GM23338 (cell line): Measurements from ENCODE around the gene SEMA5A. TPM values are rescaled to one million over a fixed set of nuclear protein-coding genes. Genes with fewer than 3 reads are reported as not detected.

ENCODE experiments used
- ATAC-seq: fragments of 200-7000 bp; cut with Tn5 transposase; 3 replicates; pipeline ENCODE4 v1.9.1; 2020
- DNase-seq: peaks from one replicate; pipeline ENCODE4 v3.0.0-alpha.2; 2015; ENCODE audit warnings: low spot score
- H2AFZ ChIP-seq: fragments of 200-600 bp; sonication (generic); 2 replicates; pipeline ENCODE4 v1.8.0; 2016; ENCODE audit warnings: antibody characterized with exemption, mild to moderate bottlenecking, moderate library complexity
- H3F3A ChIP-seq: fragments of 200-600 bp; sonication (generic); replicated peaks from 2 replicates; pipeline ENCODE4 v1.8.0; 2017; ENCODE audit warnings: antibody characterized with exemption, mixed run types, low read depth
- H3K27ac ChIP-seq: fragments of 200-600 bp; sonication (generic); 2 replicates; pipeline ENCODE4 v1.6.1; 2016; ENCODE audit warnings: low read depth
- H3K27me3 ChIP-seq: fragments of 200-600 bp; sonication (generic); 2 replicates; pipeline ENCODE4 v1.8.0; 2016; ENCODE audit warnings: mild to moderate bottlenecking, mixed run types, moderate library complexity; ENCODE audit not compliant: insufficient read depth
- H3K36me3 ChIP-seq: fragments of 200-600 bp; sonication (generic); 2 replicates; pipeline ENCODE4 v1.8.0; 2016; ENCODE audit warnings: mild to moderate bottlenecking; ENCODE audit not compliant: insufficient read depth
- H3K4me1 ChIP-seq: fragments of 200-600 bp; sonication (generic); 2 replicates; pipeline ENCODE4 v1.8.0; 2016; ENCODE audit warnings: mild to moderate bottlenecking, moderate library complexity; ENCODE audit not compliant: insufficient read depth
- H3K4me2 ChIP-seq: fragments of 200-600 bp; sonication (generic); 2 replicates; pipeline ENCODE4 v1.7.1; 2017; ENCODE audit warnings: mixed run types
- H3K4me3 ChIP-seq: fragments of 200-600 bp; sonication (generic); 2 replicates; pipeline ENCODE4 v1.6.1; 2016; ENCODE audit warnings: mixed run types
- H3K79me2 ChIP-seq: fragments of 200-600 bp; sonication (generic); replicated peaks from 2 replicates; pipeline ENCODE4 v1.8.0; 2017; ENCODE audit warnings: mild to moderate bottlenecking; ENCODE audit not compliant: insufficient read depth
- H3K9me2 ChIP-seq: fragments of 200-600 bp; sonication (generic); 2 replicates; pipeline ENCODE4 v1.8.0; 2017; ENCODE audit not compliant: insufficient read depth
- H4K20me1 ChIP-seq: fragments of 200-600 bp; sonication (generic); replicated peaks from 2 replicates; pipeline ENCODE4 v1.8.0; 2017; ENCODE audit warnings: mild to moderate bottlenecking; ENCODE audit not compliant: insufficient read depth
- H3K27ac Mint-ChIP-seq: 2 replicates; pipeline ENCODE4 v1.8.0; 2020; ENCODE audit warnings: inconsistent platforms, mild to moderate bottlenecking, moderate library complexity, mixed read lengths
- H3K27me3 Mint-ChIP-seq: 3 replicates; pipeline ENCODE4 v1.8.0; 2022; ENCODE audit warnings: low read depth, mild to moderate bottlenecking, moderate library complexity, mixed read lengths, inconsistent platforms; ENCODE audit not compliant: insufficient read depth, poor library complexity
- H3K36me3 Mint-ChIP-seq: 3 replicates; pipeline ENCODE4 v1.8.0; 2021; ENCODE audit warnings: low read depth, mild to moderate bottlenecking, inconsistent platforms, moderate library complexity, mixed read lengths
- H3K4me1 Mint-ChIP-seq: 3 replicates; pipeline ENCODE4 v1.8.0; 2020; ENCODE audit warnings: mild to moderate bottlenecking, inconsistent platforms, mixed read lengths
- H3K4me3 Mint-ChIP-seq: 3 replicates; pipeline ENCODE4 v1.8.0; 2021; ENCODE audit warnings: moderate library complexity, mild to moderate bottlenecking, inconsistent platforms, mixed read lengths
- H3K9me3 Mint-ChIP-seq: 3 replicates; pipeline ENCODE4 v1.8.0; 2020; ENCODE audit warnings: moderate library complexity, mild to moderate bottlenecking, inconsistent platforms, mixed read lengths
- CTCF ChIP-seq, 2 experiments: fragments of 200-600 bp in 1 of 2; sonication (generic) in 1 of 2; conservative IDR thresholded peaks; 2 replicates each; pipeline versions ENCODE4 v1.5.1 to v1.6.1; 2016 to 2017; ENCODE audit warnings: antibody characterized with exemption in 2 of 2, low read depth in 2 of 2, mild to moderate bottlenecking in 2 of 2, moderate library complexity in 1 of 2
- ETS1 ChIP-seq: IDR thresholded peaks from 2 replicates; pipeline ENCODE4 v1.6.1; 2016; ENCODE audit warnings: antibody characterized with exemption
- EZH2 ChIP-seq: fragments of 200-600 bp; sonication (generic); IDR thresholded peaks from one replicate; pipeline ENCODE4 v1.8.0; 2017; ENCODE audit warnings: antibody characterized with exemption, mild to moderate bottlenecking, low read depth; ENCODE audit not compliant: unreplicated experiment
- EZH2phosphoT487 ChIP-seq: fragments of 200-600 bp; sonication (generic); IDR thresholded peaks from one replicate; pipeline ENCODE4 v1.8.1; 2018; ENCODE audit warnings: antibody characterized with exemption; ENCODE audit not compliant: unreplicated experiment
- JUNB ChIP-seq: IDR thresholded peaks from one replicate; pipeline ENCODE4 v1.6.1; 2016; ENCODE audit warnings: antibody characterized with exemption; ENCODE audit not compliant: unreplicated experiment
- NANOG ChIP-seq: IDR thresholded peaks from 2 replicates; pipeline ENCODE4 v1.6.1; 2016; ENCODE audit warnings: antibody characterized with exemption, borderline replicate concordance
- POLR2AphosphoS5 ChIP-seq: IDR thresholded peaks from 2 replicates; pipeline ENCODE4 v1.6.1; 2016; ENCODE audit warnings: antibody characterized with exemption, low read depth
- REST ChIP-seq: IDR thresholded peaks from one replicate; pipeline ENCODE4 v1.6.1; 2018; ENCODE audit warnings: antibody characterized with exemption; ENCODE audit not compliant: unreplicated experiment
- ZNF114 ChIP-seq: fragments of 250-450 bp; sonication (Bioruptor Pico); IDR thresholded peaks from 2 replicates; pipeline ENCODE4 v1.5.0; 2020; ENCODE audit warnings: mild to moderate bottlenecking, moderate library complexity
- polyA plus RNA-seq: library from polyadenylated mRNA; unstranded; fragments of >200 nt; fragmentation: Nextera tagmentation; extraction: Ambion mirVana; gene quantifications from 2 replicates; pipeline ENCODE4 v1.2.1, GENCODE V29; 2016
- total RNA-seq: library from RNA; depleted of rRNA; stranded (reverse); fragments of >200 nt; shearing (Covaris generic); gene quantifications from 2 replicates; pipeline ENCODE4 v1.2.3, GENCODE V29; 2014

The SEMA5A gene
- total and polyA plus RNA-seq, 2 experiments from 2014 or later = 2.1 to 8.1 TPM

GRCh38 chr5:9398227-9398626, 147.6 kb downstream of the SEMA5A start (continued):
- TF ChIP-seq POLR2AphosphoS5 (no peak), ZNF114 (CRISPR knock-in tag) (no peak), JUNB (no peak), NANOG (no peak)

- Mint-ChIP-seq H3K4me3 (no peak overlapping the region), H3K36me3 (no peaks in the 10 kb centered on the region), H3K27me3 (peaks cover 2% of the 10 kb centered on the region), H3K27ac (peak overlapping the region; percentile 46; the same call in 1 of the 2 replicates), H3K4me1 (peaks cover 7% of the 10 kb centered on the region), H3K9me3 (peaks cover 6% of the 10 kb centered on the region; the same call in 2 of the 3 replicates)
- DNase-seq = no peak
- no peaks in the 10 kb centered on the region for H3K27me3 ChIP-seq
- TF ChIP-seq CTCF (conservative IDR thresholded peaks at IDR 0.05; ENCODE audit: low read depth in 2 of 2) (no peak), ETS1 (no peak)
- no peaks in the 10 kb centered on the region for H3K36me3 ChIP-seq
- H2AFZ ChIP-seq = no peak overlapping the region
- H3F3A ChIP-seq = no peaks in the 10 kb centered on the region
- peak; percentile 62 for ATAC-seq
- H4K20me1 ChIP-seq = no peaks in the 10 kb centered on the region
- no peak overlapping the region for H3K4me2 ChIP-seq
- H3K4me1 ChIP-seq = no peaks in the 10 kb centered on the region; the same call in 1 of the 2 replicates
- H3K79me2 ChIP-seq = no peaks in the 10 kb centered on the region
- H3K27ac ChIP-seq = no peak overlapping the region
- H3K9me2 ChIP-seq = no peaks in the 10 kb centered on the region
- H3K4me3 ChIP-seq = no peak overlapping the region
These were observed 149.5 kb downstream of the SEMA5A start for GRCh38 chr5:9396285-9396770.

GRCh38 chr5:9395706-9396105, 150.2 kb downstream of the SEMA5A start:
- no peak for DNase-seq
- Histone ChIP-seq H3K9me2 (no peaks in the 10 kb centered on the region), H3K36me3 (no peaks in the 10 kb centered on the region), H3F3A (no peaks in the 10 kb centered on the region), H3K27ac (no peak overlapping the region), H4K20me1 (no peaks in the 10 kb centered on the region), H2AFZ (no peak overlapping the region), H3K27me3 (no peaks in the 10 kb centered on the region), H3K4me2 (no peak overlapping the region), H3K79me2 (no peaks in the 10 kb centered on the region), H3K4me1 (no peaks in the 10 kb centered on the region; the same call in 1 of the 2 replicates), H3K4me3 (no peak overlapping the region)
- Mint-ChIP-seq H3K9me3 (peaks cover 6% of the 10 kb centered on the region; the same call in 2 of the 3 replicates), H3K4me3 (no peak overlapping the region), H3K27ac (no peak overlapping the region), H3K27me3 (peaks cover 2% of the 10 kb centered on the region), H3K36me3 (no peaks in the 10 kb centered on the region), H3K4me1 (peaks cover 7% of the 10 kb centered on the region)
- ATAC-seq = no peak
- no peak for TF ChIP-seq EZH2phosphoT487
- no peak for TF ChIP-seq POLR2AphosphoS5
- TF ChIP-seq EZH2 = no peak
- TF ChIP-seq REST = no peak
